ENCODE results near the gene MICAL1.

MICAL1 gene

GRCh38 chr6:109396046-109396718 lies 59.4 kb downstream of the MICAL1 start:
- TF ChIP-seq CTCF (IDR thresholded peaks at IDR 0.05; ENCODE audit: insufficient read depth, missing control alignments): no peak
- FAIRE-seq (no peak), DNase-seq (ENCODE audit: insufficient read length, low spot score) (no peak)
